ENCODE data around the gene FAM83D. TPM values are rescaled to one million over a fixed set of nuclear protein-coding genes. Genes with fewer than 3 reads are reported as not detected.
A peak's percentile ranks its signal among the peaks of the same experiment; 100 is the strongest.

The FAM83D gene
- total RNA-seq, 1 experiment from 2014 or later: 48.1 TPM

DNA sequence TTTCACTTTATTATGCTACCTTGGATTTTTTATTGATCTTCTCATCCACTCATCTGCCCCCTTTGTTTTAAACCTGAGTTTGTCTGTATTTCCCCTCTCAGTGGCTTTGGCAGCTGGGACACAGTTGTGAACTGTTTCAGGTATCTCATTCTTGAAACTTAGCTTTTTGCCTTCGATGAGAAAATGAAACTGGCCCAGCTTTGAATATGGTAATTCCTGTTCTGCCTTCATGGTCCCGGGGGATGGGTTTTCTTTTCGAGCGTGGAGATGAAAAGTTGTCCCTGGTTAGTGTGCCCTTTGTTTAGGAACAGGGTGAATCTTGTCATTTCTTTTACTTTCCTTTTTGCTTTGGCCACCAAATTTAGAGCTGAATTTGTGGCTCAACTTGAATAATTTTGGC is 61.6 kb downstream of the FAM83D start:
- Mint-ChIP-seq H3K27ac (peak overlapping the region; percentile 12 to 16 (median 13); a peak in 1 of 7 replicates), H3K9me3 (no peaks in the 10 kb centered on the region), H3K27me3 (ENCODE audit: low read depth) (no peaks in the 10 kb centered on the region), H3K36me3 (ENCODE audit: insufficient read depth in 1 of 3, low read depth in 3 of 3) (peaks cover 12 to 25% (median 22%) of the 10 kb centered on the region in 3 experiments), H3K4me1 (peaks cover 8 to 18% of the 10 kb centered on the region in 2 experiments), H3K4me3 (no peak overlapping the region)
- H3T11ph ChIP-seq (ENCODE audit: low read length): no peak overlapping the region
- no peak overlapping the region for H3K14ac ChIP-seq (ENCODE audit: insufficient read depth, low read length)
- no peak overlapping the region for H3K56ac ChIP-seq (ENCODE audit: insufficient read length, low read depth, low read length)
- H4K91ac ChIP-seq (ENCODE audit: insufficient read length, low read depth, low read length): no peak overlapping the region
- H2AK5ac ChIP-seq (ENCODE audit: insufficient read length, low read length): no peak overlapping the region
- no peaks in the 10 kb centered on the region for H3K27me3 ChIP-seq (ENCODE audit: insufficient read depth, low read length)
- H2BK20ac ChIP-seq (ENCODE audit: low read depth, low read length, poor library complexity, severe bottlenecking): no peak overlapping the region
- no peaks in the 10 kb centered on the region for H3K9me3 ChIP-seq (ENCODE audit: control insufficient read depth, low read depth, low read length)
- H4K8ac ChIP-seq (replicated peaks; ENCODE audit: insufficient read length, low read depth, low read length): no peak overlapping the region
- H3K23me2 ChIP-seq (ENCODE audit: insufficient read length, low read depth, low read length, poor library complexity, severe bottlenecking): no peaks in the 10 kb centered on the region
- H3K79me2 ChIP-seq (ENCODE audit: insufficient read depth, low read length): no peaks in the 10 kb centered on the region
- WGBS (ENCODE audit: extremely low coverage, insufficient read length, low lambda C conversion rate): no CpG with 5 or more reads among the region's 4 CpGs
- no peak overlapping the region for H3K27ac ChIP-seq (ENCODE audit: insufficient read length, low read depth, low read length)
- H3K79me1 ChIP-seq (ENCODE audit: insufficient read depth, low read depth, low read length, poor library complexity, severe bottlenecking): no peaks in the 10 kb centered on the region
- no peaks in the 10 kb centered on the region; the same call in 1 of the 2 replicates for H3K4me1 ChIP-seq (ENCODE audit: insufficient read depth, low read length)
- no peak overlapping the region for H3K9ac ChIP-seq (ENCODE audit: extremely low read depth, insufficient read length, low read length)
- no peak overlapping the region for H2BK120ac ChIP-seq (ENCODE audit: low read depth, low read length, poor library complexity, severe bottlenecking)
- DNase-seq: no peak
- no peak overlapping the region for H2AFZ ChIP-seq (ENCODE audit: low read length)
- H3K18ac ChIP-seq (ENCODE audit: insufficient read length, low read depth, low read length): no peak overlapping the region
- no peak overlapping the region for H3K4ac ChIP-seq (ENCODE audit: low read depth, low read length)
- H2BK15ac ChIP-seq (ENCODE audit: low read depth, low read length): no peak overlapping the region
- no peak overlapping the region for H2BK12ac ChIP-seq (ENCODE audit: insufficient read length, low read depth, low read length)
- no peak for TF ChIP-seq CTCF (conservative IDR thresholded peaks at IDR 0.05)
- no peak overlapping the region for H2BK5ac ChIP-seq (ENCODE audit: insufficient read length, low read length)
- H3K4me2 ChIP-seq (ENCODE audit: insufficient read depth, insufficient read length, low read length): peak overlapping the region; percentile 16
- H4K20me1 ChIP-seq (ENCODE audit: control insufficient read depth, insufficient read depth, insufficient read length): no peaks in the 10 kb centered on the region
- H4K5ac ChIP-seq (ENCODE audit: insufficient read length, low read depth, low read length): no peak overlapping the region
- H3K23ac ChIP-seq (ENCODE audit: insufficient read length, low read depth, low read length): no peak overlapping the region
